HepG2 (cell line): ENCODE data around the gene SMYD4. TPM values are rescaled to one million over a fixed set of nuclear protein-coding genes. Genes with fewer than 3 reads are reported as not detected.

ENCODE experiments used
- BCL6 ChIP-seq: IDR thresholded peaks from 2 replicates; pipeline ENCODE4 v1.6.1; 2016; ENCODE audit warnings: missing genetic modification reagents, missing compliant biosample characterization
- BRCA1 ChIP-seq: sonication (generic); formaldehyde crosslinking; IDR thresholded peaks from 2 replicates; pipeline ENCODE4 v1.4.0; 2020; ENCODE audit warnings: missing genetic modification reagents
- DNMT3B ChIP-seq: conservative IDR thresholded peaks from 2 replicates; pipeline ENCODE4 v1.6.1; 2016; ENCODE audit warnings: missing biosample characterization, control low read depth
- EED ChIP-seq: sonication (generic); formaldehyde crosslinking; IDR thresholded peaks from 2 replicates; pipeline ENCODE4 v1.5.0; 2020; ENCODE audit warnings: mild to moderate bottlenecking, missing genetic modification reagents
- FOXA3 ChIP-seq: IDR thresholded peaks from 2 replicates; pipeline ENCODE4 v1.6.1; 2016; ENCODE audit warnings: missing genetic modification reagents, missing compliant biosample characterization
- HDAC6 ChIP-seq: fragments of 200-600 bp; sonication (generic); IDR thresholded peaks from 2 replicates; pipeline ENCODE4 v1.7.0; 2017; ENCODE audit warnings: mild to moderate bottlenecking, antibody characterized with exemption, low read length, low read depth
- JARID2 ChIP-seq: sonication (generic); formaldehyde crosslinking; IDR thresholded peaks from 2 replicates; pipeline ENCODE4 v1.8.1; 2023; ENCODE audit warnings: missing genetic modification reagents, inconsistent platforms; ENCODE audit not compliant: insufficient replicate concordance
- KDM3A ChIP-seq: IDR thresholded peaks from 2 replicates; pipeline ENCODE4 v1.6.1; 2018; ENCODE audit warnings: low read depth, missing compliant biosample characterization
- MIER3 ChIP-seq: IDR thresholded peaks from 2 replicates; pipeline ENCODE4 v1.6.1; 2016; ENCODE audit warnings: missing compliant biosample characterization, borderline replicate concordance
- RFX3 ChIP-seq: IDR thresholded peaks from 2 replicates; pipeline ENCODE4 v1.6.1; 2016; ENCODE audit warnings: missing biosample characterization, missing genetic modification reagents
- RFX5 ChIP-seq: IDR thresholded peaks from 2 replicates; pipeline ENCODE4 v1.6.1; 2011; ENCODE audit warnings: low read depth, low read length, improper control_type of control experiment
- TBP ChIP-seq: sonication (generic); formaldehyde crosslinking; IDR thresholded peaks from 2 replicates; pipeline ENCODE4 v1.5.0; 2020; ENCODE audit warnings: missing genetic modification reagents
- ZNF205 ChIP-seq: IDR thresholded peaks from 2 replicates; pipeline ENCODE4 v1.6.1; 2018; ENCODE audit warnings: missing biosample characterization, missing genetic modification reagents
- ZNF546 ChIP-seq: sonication (generic); formaldehyde crosslinking; conservative IDR thresholded peaks from 2 replicates; pipeline ENCODE4 v1.8.1; 2023; ENCODE audit warnings: mild to moderate bottlenecking, missing genetic modification reagents
- ZNF607 ChIP-seq: sonication (generic); formaldehyde crosslinking; IDR thresholded peaks from 2 replicates; pipeline ENCODE4 v1.5.1; 2020; ENCODE audit warnings: missing genetic modification reagents, mild to moderate bottlenecking, borderline replicate concordance
- ZNF780A ChIP-seq: sonication (generic); formaldehyde crosslinking; IDR thresholded peaks from 2 replicates; pipeline ENCODE4 v1.8.0; 2022; ENCODE audit warnings: mild to moderate bottlenecking, missing genetic modification reagents, moderate library complexity
- ZNF841 ChIP-seq: sonication (generic); formaldehyde crosslinking; IDR thresholded peaks from 2 replicates; pipeline ENCODE4 v1.8.1; 2023; ENCODE audit warnings: missing genetic modification reagents, borderline replicate concordance
- polyA plus RNA-seq, 8 experiments: library from polyadenylated mRNA; depleted of rRNA in 3 of 8; stranded (reverse) in 7 of 8; unstranded in 1 of 8; fragments of >200 nt; fragmentation: Illumina TruSeq in 4 of 8; extraction: Trizol in 4 of 8; gene quantifications; 2 replicates each; pipeline versions ENCODE4 v1.2.1 to v1.2.3, GENCODE V29; 2011 to 2016; ENCODE audit warnings: low read depth in 4 of 8, missing spikeins in 1 of 8, mixed read lengths in 1 of 8; ENCODE audit not compliant: insufficient read depth in 1 of 8
- total RNA-seq, 5 experiments: library from RNA; depleted of rRNA; stranded (reverse); fragments of >200 nt; fragmentation: Illumina TruSeq; extraction: Trizol; gene quantifications; 2 replicates each; pipeline ENCODE4 v1.2.3, GENCODE V29; 2016; ENCODE audit warnings: low read depth in 1 of 5
- TF ChIP-seq, protein P1 (sequence below): sonication (generic); formaldehyde crosslinking; conservative IDR thresholded peaks from 2 replicates; pipeline ENCODE4 v1.8.1; 2023; ENCODE audit warnings: missing genetic modification reagents
- TF ChIP-seq, protein P2 (sequence below): sonication (generic); formaldehyde crosslinking; IDR thresholded peaks from 2 replicates; pipeline ENCODE4 v1.5.0; 2020; ENCODE audit warnings: missing genetic modification reagents
- TF ChIP-seq, protein P3 (sequence below): sonication (generic); formaldehyde crosslinking; IDR thresholded peaks from 2 replicates; pipeline ENCODE4 v1.5.1; 2020; ENCODE audit warnings: mild to moderate bottlenecking, missing genetic modification reagents, moderate library complexity
- TF ChIP-seq, protein P4 (sequence below): sonication (generic); formaldehyde crosslinking; IDR thresholded peaks from 2 replicates; pipeline ENCODE4 v1.8.1; 2023; ENCODE audit warnings: mild to moderate bottlenecking, moderate library complexity, missing genetic modification reagents
- TF ChIP-seq, protein P5 (sequence below): sonication (generic); formaldehyde crosslinking; IDR thresholded peaks from 2 replicates; pipeline ENCODE4 v1.4.0; 2020; ENCODE audit warnings: missing genetic modification reagents

SMYD4 gene
- total and polyA plus RNA-seq, 2 of the 13 experiments (the other 11 are each of a cell fraction or from before 2014, with no cell fraction given) = 7.4 to 11.3 TPM

DNA sequence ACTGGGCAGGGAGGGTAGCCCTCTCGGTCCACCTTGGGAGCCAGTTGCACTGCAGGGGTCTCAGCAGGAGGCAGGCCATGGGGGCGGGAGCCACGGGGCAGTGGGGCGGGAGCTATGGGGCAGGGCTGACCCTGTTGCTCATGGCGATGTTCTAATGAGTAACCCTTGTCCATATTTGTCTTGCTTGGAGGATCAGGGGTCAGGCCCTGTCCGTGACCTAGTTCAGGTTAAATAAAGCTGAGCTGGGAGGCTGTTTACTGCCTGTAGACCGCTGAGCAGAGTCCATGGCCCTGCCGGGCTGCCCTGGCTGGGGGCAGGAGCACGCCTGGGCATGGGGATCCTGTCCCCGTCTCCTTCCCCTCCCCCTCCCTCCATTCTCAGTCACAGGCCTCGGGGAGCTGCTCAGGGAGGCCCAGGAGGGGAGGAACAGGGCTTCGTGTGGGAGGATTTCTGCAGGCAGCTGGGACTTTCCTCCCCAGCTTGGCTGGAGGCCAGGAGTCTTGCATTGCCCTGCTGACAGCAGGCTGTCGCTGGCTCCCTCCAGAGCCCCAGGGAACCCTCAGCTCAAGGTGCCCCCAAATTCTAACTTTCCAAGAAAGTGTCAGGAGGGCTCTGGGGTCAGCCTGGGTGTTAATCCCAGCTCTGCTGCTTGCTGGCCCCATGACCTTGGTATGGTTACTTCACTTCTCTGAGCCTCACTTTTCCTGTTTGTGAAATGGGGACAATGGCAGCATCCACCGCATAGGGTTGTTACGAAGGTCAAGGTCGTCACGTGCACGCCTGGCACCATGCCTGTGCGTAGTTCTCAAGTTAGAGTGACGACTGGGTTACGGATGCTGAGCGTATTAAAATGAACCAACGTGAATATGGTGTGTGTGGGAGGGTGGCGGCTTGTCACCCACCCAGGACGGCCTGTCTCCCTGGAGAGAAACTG lies 93.1 kb downstream of the SMYD4 start (continued):
- TF ChIP-seq, protein P1, sequence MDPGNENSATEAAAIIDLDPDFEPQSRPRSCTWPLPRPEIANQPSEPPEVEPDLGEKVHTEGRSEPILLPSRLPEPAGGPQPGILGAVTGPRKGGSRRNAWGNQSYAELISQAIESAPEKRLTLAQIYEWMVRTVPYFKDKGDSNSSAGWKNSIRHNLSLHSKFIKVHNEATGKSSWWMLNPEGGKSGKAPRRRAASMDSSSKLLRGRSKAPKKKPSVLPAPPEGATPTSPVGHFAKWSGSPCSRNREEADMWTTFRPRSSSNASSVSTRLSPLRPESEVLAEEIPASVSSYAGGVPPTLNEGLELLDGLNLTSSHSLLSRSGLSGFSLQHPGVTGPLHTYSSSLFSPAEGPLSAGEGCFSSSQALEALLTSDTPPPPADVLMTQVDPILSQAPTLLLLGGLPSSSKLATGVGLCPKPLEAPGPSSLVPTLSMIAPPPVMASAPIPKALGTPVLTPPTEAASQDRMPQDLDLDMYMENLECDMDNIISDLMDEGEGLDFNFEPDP (CRISPR knock-in tag) = no peak
- TF ChIP-seq RFX5 (peak; percentile 19; the same call in 1 of the 2 replicates), FOXA3 (CRISPR knock-in tag) (peak; percentile 98), EED (CRISPR knock-in tag) (0 out of 2 replicates have a peak, but pooled peaks have one; percentile 1), ZNF546 (CRISPR knock-in tag) (0 out of 2 replicates have a peak, but pooled peaks have one; percentile 66), DNMT3B (CRISPR knock-in tag) (no peak; the same call in 1 of the 2 replicates), ZNF205 (CRISPR knock-in tag) (peak; percentile 98), ZNF780A (CRISPR knock-in tag) (no peak; the same call in 1 of the 2 replicates), ZNF607 (CRISPR knock-in tag) (peak; percentile 72), MIER3 (peak; percentile 97), KDM3A (peak; percentile 97), BCL6 (peak; percentile 94), HDAC6 (no peak), JARID2 (CRISPR knock-in tag) (no peak), RFX3 (0 out of 2 replicates have a peak, but pooled peaks have one; percentile 39), ZNF841 (no peak), TBP (CRISPR knock-in tag) (no peak), BRCA1 (peak; percentile 75; the same call in 1 of the 2 replicates)
- TF ChIP-seq, protein P2, sequence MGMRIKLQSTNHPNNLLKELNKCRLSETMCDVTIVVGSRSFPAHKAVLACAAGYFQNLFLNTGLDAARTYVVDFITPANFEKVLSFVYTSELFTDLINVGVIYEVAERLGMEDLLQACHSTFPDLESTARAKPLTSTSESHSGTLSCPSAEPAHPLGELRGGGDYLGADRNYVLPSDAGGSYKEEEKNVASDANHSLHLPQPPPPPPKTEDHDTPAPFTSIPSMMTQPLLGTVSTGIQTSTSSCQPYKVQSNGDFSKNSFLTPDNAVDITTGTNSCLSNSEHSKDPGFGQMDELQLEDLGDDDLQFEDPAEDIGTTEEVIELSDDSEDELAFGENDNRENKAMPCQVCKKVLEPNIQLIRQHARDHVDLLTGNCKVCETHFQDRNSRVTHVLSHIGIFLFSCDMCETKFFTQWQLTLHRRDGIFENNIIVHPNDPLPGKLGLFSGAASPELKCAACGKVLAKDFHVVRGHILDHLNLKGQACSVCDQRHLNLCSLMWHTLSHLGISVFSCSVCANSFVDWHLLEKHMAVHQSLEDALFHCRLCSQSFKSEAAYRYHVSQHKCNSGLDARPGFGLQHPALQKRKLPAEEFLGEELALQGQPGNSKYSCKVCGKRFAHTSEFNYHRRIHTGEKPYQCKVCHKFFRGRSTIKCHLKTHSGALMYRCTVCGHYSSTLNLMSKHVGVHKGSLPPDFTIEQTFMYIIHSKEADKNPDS (CRISPR knock-in tag) = 0 out of 2 replicates have a peak, but pooled peaks have one; percentile 55
- TF ChIP-seq, protein P3, sequence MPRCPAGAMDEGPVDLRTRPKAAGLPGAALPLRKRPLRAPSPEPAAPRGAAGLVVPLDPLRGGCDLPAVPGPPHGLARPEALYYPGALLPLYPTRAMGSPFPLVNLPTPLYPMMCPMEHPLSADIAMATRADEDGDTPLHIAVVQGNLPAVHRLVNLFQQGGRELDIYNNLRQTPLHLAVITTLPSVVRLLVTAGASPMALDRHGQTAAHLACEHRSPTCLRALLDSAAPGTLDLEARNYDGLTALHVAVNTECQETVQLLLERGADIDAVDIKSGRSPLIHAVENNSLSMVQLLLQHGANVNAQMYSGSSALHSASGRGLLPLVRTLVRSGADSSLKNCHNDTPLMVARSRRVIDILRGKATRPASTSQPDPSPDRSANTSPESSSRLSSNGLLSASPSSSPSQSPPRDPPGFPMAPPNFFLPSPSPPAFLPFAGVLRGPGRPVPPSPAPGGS (CRISPR knock-in tag) = peak; percentile 81; the same call in 1 of the 2 replicates
- TF ChIP-seq, protein P4, sequence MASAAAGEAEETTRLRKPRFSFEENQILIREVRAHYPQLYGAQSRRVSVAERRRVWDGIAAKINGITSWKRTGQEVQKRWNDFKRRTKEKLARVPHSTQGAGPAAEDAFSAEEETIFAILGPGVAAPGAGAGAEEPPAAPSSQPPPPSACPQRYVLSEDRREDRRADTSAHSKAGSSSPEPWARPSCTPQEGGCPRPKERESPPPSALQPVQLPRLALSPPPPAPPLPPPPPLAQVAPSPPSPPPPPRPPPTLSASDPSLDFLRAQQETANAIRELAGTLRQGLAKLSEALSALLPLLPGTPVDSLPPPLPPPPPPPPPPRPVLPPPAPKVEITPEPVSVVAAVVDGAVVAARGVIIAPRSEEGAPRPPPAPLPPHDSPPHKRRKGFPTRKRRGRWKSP (CRISPR knock-in tag) = peak; percentile 90
- TF ChIP-seq, protein P5, sequence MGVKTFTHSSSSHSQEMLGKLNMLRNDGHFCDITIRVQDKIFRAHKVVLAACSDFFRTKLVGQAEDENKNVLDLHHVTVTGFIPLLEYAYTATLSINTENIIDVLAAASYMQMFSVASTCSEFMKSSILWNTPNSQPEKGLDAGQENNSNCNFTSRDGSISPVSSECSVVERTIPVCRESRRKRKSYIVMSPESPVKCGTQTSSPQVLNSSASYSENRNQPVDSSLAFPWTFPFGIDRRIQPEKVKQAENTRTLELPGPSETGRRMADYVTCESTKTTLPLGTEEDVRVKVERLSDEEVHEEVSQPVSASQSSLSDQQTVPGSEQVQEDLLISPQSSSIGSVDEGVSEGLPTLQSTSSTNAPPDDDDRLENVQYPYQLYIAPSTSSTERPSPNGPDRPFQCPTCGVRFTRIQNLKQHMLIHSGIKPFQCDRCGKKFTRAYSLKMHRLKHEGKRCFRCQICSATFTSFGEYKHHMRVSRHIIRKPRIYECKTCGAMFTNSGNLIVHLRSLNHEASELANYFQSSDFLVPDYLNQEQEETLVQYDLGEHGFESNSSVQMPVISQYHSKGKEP = no peak; the same call in 1 of the 2 replicates
